NCI-H82 treated with DMSO at 0.1 percent for 48 hours (cell line): ENCODE results near the gene TRIM2.
A peak's percentile ranks its signal among the peaks of the same experiment; 100 is the strongest.

Source experiments
- DNase-seq: peaks from one replicate; lab custom pipeline; 2025; ENCODE audit not compliant: unreplicated experiment; lab: John Stamatoyannopoulos, UW

TRIM2 gene

DNA sequence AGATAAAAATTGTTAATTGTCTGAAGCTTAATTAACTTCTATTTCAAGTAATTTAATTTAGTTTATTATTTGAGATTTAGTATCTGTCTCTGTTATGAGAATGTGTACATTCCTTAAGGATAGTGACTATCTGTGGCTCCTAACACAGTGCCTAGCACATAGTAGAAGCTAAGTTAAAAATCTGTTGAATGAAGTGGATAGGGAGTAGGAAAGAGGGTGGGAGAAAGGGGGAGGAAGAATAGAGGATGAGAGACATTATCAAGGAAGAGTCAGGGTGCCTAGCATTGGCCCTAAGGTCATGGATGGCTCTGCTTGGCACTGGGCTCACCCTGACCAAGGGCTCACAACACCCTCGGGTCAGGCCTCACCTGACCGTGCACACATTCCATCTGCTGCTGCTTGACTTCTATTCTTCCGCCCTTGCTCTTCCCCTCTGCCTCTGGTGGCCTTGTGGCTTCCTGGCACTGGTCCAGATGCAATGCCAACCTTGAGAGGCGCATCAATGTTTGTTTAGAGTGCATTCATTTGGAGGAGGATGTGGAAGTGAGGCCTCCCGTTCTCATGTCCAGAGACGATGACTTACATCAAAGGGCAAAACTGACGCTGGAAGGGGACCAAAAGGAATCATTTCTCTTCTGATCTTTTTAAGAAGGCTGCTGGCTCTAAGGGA lies 42.3 kb downstream of the TRIM2 start:
- no peak for DNase-seq

DNA sequence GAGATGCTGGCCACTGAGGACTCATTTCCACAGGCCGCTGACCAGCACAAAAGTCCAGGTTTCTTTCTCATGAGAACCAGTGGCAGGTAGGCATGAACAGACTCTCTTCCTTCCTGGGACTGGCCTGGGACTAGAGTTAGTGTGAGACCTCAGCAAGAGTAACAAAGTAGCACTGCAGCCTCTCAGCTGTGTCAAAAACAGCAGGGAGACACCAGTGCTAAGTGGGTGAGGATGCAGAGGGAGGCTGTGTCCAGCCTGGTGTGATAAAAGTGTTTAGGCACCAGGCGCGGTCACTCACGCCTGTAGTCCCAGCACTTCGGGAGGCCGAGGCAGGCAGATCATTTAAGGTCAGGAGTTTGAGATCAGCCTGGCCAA lies 42.9 kb downstream of the TRIM2 start:
- DNase-seq: no peak

DNA sequence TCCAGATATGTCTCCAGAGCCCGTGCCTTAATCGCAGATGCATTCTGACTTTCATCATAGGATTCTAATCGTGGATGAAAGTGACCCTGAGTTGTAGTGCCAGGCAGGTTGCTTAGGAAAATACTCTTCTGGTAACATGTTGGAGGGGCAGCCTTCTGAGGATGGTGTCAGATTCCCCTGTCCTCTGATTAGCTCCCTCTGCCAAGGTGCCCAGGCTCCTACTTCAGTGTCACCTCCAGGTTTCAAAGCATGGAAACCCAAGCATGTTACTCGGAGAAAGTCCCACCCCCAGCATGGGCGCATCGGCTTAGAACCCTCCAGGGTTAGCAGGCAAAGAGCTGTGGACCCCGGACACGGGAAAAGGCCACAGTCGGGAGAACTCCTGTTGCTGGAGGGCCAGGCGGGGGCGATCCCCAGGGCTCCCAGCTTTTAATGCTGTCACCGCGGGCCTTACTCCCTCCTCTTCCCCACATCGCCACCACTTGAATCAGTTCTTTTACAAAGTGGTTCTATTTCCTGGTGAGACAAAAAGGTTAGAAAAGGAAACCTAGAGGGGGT lies 44.5 kb downstream of the TRIM2 start:
- DNase-seq: no peak

DNA sequence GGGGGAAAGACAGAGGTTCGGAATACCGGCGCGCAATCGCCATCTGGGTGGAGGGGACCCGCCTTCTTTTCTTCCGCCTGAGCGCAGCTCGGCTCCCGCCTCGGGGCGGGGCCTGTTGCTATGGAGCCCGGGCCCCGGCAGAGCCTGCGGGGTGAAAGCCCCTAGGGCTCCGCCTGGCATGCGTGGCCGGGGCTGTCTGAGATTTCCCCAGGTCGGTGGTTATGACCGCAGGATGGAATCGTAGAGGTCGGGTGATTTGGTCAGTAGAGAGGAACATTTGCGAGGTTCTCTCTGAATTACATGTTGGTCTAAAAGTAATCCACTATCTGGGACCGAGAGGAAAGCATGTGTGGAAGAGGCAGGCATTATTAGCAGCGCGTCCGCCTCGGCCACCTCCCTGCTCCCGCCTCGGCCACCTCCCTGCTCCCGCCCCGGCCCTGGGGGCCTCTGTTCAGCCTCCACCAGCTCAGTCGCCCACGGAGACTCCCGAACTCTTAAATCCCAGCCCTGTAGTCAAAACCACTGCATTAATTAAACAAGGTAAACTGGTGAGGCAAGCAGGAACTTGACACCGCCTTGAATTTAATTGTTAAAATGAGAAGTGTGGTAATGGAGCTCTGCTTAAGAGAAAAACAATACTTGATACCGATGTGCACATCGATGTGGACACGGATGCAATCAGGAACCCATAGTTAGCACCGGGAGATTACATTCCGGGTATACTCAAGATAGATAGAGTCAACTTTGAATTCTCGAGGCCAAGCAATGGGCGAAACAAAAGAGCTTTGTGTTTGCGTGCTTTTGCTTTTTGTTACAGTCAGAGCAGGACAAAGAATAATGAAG lies 45.2 kb downstream of the TRIM2 start:
- DNase-seq: peak; percentile 59

DNA sequence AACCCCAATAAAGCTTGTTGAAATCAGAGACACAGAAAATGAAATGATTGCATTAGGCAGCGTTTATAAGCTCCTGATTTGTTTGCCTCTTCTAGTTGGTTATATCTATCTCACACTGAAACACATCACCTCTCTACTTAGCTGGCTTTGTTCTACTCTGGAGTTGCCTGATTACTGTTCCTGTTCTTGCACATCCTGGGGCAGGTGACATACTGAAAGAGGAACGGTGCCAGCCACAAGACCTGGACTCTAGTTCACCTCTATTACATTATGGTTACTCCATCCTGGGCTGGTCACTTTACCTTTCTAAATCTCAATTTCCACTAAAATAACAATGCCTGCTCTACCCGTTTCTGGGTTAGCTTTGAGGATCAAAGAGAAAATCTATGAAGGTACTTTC lies 47.9 kb downstream of the TRIM2 start:
- DNase-seq: no peak

DNA sequence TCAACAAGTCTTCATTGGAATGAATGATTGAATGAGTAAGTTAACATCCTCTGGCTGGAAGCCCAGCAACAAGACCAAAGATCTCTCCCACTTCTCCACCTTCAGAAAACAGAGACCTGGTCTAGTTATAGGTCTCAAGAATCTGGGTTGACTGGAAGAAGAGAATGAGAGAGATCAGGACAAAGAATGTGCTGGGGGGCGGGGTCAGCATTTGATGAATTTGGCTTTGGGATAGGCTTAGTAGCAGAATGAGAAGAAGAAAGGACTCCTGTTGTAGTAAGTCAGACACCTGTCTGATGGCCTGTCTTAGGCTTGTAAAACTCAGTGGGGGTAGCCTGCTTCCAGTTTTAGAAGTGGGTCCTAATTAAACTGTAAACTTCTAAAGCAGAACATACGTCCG lies 51.0 kb downstream of the TRIM2 start:
- no peak for DNase-seq

DNA sequence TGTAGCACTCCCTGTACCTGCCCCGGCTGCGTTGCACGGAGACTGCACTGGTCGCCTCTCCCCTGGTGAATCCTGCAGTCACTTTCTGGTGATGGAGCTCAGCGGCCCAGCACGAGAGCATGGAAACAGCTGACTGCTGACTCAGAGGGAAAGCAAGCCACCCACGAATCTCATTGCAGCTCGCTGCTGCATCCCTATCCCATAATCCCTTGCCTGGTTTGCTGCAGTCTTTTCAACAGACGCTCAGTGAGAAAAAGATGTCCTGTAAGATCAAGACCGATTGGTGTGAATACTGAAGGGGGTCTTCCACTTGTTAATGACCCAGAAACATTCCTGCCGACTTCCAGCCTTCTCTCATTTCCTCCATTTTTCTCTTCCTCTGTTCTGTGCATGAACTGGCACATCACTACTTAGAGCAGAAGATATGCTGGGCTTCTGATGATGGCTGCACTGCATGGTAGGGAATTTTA lies 52.9 kb downstream of the TRIM2 start:
- DNase-seq: peak; percentile 31

DNA sequence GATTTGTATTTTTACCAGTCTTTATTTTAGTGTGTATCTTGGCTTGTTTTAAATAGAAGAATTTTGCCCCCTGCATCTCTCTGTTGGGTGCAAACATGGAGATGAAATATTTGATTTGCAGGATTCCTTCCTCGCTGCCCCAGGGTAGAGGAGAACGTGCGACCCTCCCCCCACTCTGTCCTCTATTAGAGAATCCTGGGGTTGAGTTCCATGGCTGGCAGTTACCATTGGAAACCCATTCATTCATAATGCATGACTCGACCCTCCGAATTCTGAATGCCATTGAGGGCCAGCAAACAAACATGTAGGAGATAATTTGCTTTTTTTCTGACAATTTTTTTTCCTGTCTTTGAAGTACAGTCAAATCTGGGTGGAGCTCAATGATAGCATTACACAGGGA lies 53.7 kb downstream of the TRIM2 start:
- DNase-seq: no peak

DNA sequence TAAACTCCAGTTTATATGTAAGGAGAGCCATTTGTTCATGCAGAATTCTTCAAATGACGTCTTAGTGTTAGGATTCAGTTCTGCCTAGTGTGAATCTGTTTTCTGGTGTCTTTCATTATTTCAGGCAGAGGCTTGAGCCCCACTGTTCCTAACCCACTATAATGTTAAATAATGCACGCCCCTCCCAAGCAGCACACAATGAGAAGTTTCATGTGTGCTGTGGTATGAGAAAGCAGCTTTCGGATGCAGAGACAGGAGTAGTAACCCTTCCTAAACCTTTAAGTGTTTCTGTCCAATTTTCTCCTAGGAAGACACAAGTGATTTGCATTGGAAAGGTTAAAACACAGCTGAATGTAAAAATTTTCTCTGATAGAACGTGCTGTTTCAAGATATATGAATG lies 54.5 kb downstream of the TRIM2 start:
- no peak for DNase-seq

DNA sequence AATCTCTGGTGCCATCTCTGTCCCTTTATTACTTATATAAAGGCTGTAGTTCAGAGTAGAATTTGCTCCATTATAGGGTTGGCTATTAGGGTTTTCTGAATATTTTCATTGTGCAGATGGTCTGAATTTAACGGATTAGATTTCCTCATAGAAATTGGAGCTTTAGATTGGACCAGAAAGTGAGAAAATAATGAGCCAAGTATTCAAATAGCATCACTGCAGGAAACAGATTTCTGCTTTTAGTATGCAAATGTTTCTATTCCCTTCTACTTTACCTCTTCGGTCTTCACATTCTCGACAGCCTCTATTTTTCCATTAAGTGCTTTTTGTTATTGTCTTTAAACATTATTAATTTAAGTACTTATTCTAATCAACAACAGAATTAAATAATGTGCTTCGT lies 55.4 kb downstream of the TRIM2 start:
- DNase-seq: no peak

DNA sequence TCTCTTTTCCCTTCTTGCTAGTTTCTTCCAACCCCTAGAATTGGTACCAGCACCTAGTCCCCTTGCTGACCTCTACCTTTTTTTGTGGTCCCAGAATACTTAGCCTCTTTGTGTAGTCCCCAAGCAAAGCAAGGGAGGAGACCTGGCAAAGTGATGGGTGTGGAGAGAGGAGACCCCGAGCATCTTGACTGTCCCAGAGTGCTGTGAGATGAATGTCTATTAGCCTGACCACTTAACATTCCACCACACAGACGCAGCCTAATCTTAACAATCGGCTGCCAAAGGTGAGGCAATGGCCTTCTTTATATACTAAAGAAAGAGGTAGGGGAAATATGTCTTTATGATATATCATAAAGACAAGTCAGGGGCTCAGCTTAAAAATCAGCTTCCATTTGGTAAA lies 55.9 kb downstream of the TRIM2 start:
- DNase-seq: no peak

DNA sequence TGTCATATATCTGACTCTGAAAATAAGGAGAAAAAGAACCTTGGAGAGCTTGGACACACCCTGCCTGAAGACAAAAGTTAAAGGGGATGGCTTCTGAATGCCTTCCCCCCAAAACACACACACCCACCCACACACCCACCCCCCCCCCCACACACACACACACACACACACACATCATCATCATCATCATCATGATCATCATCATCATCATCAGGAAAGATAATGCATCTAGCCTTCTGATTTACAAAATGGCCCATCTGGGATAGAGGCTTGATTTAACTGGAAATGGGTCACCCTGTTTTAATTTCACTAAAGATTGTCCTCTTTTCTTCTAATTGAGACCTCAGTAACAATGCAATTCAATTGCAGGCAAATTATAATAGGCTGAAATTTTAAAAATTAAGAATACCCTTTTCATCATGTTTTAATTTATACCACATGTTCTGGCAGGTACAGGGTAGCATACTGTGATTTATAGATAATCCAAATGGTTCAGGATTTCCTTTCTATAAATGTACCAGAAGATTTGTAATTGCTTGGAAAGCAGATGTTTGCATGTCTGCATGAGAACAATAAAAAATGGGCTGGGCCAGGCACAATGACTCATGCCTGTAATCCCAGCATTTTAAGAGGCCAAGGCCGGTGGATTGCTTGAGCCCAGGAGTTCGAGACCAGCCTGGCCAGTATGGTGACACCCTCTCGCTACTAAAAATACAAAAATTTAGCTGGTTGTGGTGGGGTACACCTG lies 56.5 kb downstream of the TRIM2 start:
- no peak for DNase-seq

DNA sequence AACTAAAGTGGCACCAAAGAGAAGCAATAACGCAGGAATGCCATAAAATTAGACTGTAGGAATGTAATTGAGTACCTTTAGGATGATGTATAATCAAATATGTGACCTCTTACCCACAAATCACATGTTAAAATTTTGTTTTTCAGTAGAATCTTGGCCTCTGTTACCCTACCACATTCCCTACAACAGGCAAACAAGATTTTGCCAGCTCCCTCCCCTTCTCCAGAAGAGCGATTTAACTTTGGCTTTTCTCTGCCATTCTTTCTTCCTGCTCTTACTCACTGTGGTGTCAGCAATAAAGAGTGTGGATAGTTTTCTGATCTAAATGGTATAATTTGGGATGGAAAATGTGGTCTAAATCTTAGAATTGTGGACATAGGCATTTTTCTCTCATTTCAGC lies 57.2 kb downstream of the TRIM2 start:
- no peak for DNase-seq

DNA sequence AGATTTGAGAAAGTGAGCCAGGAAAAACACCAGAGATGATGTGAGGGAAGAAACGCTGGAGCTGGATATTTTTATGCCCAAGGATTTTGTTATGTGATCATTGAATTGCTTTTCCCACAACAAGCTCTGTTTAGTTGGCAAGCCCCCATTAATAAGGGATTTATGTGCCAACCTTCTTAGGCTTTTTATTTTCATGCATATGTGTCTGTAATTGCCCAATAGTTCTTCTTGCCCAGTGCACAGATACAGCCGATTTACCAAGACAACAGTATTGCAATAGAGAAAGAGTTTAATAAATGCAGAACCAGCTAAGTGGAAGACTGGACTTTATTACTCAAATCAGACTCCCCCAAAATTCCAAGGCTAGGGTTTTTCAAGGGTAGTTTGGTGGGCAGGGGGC lies 57.7 kb downstream of the TRIM2 start:
- no peak for DNase-seq

DNA sequence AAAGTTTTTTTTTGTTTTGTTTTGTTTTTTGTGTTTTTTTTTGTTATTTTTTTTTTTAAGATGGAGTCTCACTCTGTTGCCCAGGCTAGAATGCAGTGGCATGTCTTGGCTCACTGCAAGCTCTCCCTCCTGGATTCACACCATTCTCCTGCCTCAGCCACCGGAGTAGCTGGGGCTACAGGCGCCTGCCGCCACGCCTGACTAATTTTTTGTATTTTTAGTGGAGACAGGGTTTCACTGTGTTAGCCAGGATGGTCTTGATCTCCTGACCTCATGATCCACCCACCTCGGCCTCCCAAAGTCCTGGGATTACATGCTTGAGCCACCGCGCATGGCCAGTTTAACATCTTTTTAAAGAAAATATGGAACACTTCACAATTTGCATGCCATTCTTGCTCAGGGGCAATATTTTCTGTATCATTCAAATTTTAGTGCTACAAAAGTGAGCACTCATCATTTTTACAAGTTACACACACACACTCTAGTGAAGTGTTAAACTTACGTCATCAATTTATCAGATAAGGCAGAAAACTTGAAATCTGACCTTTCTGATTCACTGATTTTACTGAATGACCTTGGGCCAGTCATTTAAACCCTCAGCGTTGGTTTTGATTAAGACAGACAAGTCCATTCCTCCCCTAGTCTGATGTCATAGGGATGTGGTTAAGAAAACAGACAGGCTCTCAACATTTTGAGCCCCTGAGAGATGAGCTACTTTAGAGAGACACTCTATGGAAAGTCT lies 61.2 kb downstream of the TRIM2 start:
- no peak for DNase-seq

DNA sequence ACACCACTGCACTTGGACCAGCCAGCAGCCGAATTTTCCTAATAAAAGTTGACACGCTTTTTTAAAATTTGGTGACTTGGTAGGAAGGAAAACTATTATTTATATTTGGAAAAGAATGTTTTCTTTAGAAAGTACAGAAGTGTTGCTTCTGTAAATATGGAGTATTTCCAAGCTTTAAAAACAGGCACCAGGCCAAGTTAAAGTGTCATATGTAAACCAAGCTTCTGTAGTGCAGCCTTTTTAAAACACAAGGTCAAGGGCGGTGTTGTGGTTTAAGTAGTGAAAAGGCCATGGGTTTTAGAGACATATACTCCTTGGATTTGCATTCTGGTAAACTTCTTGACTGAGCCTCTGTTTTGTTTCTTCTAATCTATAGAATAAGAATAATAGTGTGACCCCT lies 62.7 kb downstream of the TRIM2 start:
- no peak for DNase-seq

DNA sequence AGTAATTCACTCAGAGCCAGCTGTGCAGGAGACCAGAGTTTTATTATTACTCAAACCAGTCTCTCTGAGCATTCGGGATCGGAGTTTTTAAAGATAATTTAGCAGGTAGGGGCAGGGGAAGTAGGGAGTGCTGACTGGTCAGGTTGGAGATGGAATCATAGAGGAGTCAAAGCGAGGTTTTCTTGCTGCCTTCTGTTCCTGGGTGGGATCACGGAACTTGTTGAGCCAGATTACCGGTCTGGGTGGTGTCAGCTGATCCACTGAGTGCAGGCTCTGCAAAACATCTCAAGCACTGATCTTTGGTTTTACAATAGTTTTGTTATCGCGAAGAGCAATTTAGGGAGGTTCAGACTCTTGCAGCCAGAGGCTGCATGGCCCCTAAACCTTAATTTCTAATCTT lies 63.6 kb downstream of the TRIM2 start:
- no peak for DNase-seq

DNA sequence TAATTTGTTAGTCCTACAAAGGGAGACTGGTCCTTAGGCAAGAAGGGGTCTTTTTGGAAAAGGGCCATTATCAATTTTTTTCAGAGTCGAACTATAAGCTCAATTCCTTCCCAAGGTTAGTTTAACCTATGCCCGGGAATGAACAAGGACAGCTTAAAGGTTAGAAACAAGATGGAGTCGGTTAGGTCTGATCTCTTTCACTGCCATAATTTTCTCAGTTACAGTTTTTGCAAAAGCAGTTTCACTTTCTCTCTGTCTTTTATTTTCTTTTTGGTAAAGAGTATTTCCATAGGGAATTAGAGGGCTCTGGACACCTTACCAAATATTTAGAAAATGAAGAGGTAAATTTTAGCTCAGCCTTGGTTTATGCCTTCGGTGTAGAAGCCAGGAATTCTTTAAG lies 64.1 kb downstream of the TRIM2 start:
- no peak for DNase-seq

DNA sequence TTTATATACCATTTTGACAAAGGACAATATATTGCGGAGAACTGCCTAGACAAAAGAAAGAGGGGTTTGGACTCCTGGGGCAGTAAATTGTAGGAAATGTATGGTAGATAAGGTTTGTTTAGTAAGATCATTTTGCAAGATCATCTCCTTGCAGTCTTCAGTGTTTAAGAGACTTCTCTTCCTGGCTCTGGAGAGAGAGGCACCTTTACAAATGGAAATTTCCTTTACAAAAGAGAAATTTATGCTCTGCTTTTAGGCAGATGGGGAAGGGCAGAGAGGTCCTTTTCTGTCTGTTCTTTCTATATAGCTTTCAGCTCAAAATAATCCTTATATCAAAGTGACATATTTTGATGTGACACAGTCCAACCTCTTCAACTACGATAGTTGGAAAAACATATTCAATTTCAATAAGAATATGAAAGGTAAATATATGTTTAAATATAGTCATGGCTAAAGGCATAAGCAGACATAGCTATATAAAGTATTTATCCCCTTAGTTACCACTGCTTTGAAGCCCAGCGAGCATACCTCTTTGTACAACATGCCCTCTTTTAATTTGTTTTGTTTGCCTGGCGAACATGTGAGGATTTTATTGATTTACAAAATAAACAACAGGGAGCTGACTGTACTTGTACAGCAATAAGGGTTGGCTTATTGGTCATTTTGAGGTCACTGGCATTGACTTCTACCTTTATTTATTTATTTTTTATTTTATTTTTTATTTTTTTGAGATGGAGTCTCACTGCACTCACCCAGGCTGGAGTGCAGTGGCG lies 65.2 kb downstream of the TRIM2 start:
- no peak for DNase-seq

DNA sequence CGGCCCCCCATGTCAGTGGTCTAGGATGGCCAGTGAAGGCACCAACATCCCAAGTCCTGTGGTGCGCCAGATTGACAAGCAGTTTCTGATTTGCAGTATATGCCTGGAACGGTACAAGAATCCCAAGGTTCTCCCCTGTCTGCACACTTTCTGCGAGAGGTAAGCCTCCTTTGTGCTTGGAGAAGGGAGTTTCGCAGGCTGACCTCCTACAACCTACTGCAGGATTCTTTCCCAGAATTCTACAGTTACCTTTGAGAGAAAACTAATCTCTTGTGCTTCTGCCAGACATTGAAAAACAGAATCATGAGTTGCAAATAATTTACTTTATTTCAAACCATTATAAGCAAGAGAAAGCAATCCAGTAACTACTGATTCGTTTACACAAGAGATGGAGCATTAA lies 66.1 kb downstream of the TRIM2 start:
- no peak for DNase-seq
